Hair follicular keratinocyte (primary cell): Measurements from ENCODE around the gene SIK3. TPM values are rescaled to one million over a fixed set of nuclear protein-coding genes. Genes with fewer than 3 reads are reported as not detected.

Experiments used
- total RNA-seq: library from RNA; depleted of rRNA; stranded (reverse); fragments of >200 nt; gene quantifications from 2 replicates; pipeline ENCODE4 v1.2.3, GENCODE V29; 2015

Gene SIK3
- total RNA-seq, result 8.4 and 8.8 TPM in 2 replicates

GRCh38 chr11:117098269-117099232 lies at the start of gene SIK3:
TSS of gene SIK3 (minus strand) at chr11:117098428. CDS start at chr11:117098415, 13 bp downstream.

GRCh38 chr11:117143871-117144476 lies 45.7 kb upstream of the SIK3 start, which contains the start of gene PAFAH1B2:
TSS of gene PAFAH1B2 (plus strand) at chr11:117144287. CDS start at chr11:117152448, 8,161 bp downstream.

GRCh38 chr11:116837231-116838091 lies 260.8 kb downstream of the SIK3 start, which contains the start of gene APOA1:
TSS of gene APOA1 (minus strand) at chr11:116837622. CDS start at chr11:116837387, 235 bp downstream.

GRCh38 chr11:116829525-116830183 lies 268.6 kb downstream of the SIK3 start, which contains the start of gene APOC3:
TSS of gene APOC3 (plus strand) at chr11:116829907. CDS start at chr11:116830583, 676 bp downstream.

GRCh38 chr11:116823031-116823843 lies 275.0 kb downstream of the SIK3 start, which contains the start of gene APOA4:
TSS of gene APOA4 (minus strand) at chr11:116823304. CDS start at chr11:116823191, 113 bp downstream.

Other genes with a start within 250 kb of the SIK3 start
- gene PAFAH1B2, start 45.9 kb upstream of the SIK3 start, total RNA-seq, result 108 and 109 TPM in 2 replicates
- gene SIDT2, start 80.3 kb upstream of the SIK3 start, total RNA-seq, result 10.3 and 14.0 TPM in 2 replicates
- gene TAGLN, start 100.9 kb upstream of the SIK3 start, total RNA-seq, result 42.9 and 116 TPM in 2 replicates
- gene PCSK7, start 133.6 kb upstream of the SIK3 start, total RNA-seq, result 28.3 and 30.6 TPM in 2 replicates
- 6.2 and 6.5 TPM in 2 replicates for gene RNF214, start 134.2 kb upstream of the SIK3 start, total RNA-seq
- 1.7 and 3.3 TPM in 2 replicates for gene BACE1-AS, start 192.9 kb upstream of the SIK3 start, total RNA-seq
- 7.8 and 17.3 TPM in 2 replicates for gene BACE1, start 217.8 kb upstream of the SIK3 start, total RNA-seq
- 20.6 and 21.2 TPM in 2 replicates for gene CEP164, start 229.4 kb upstream of the SIK3 start, total RNA-seq